ENCODE data around the gene DCANP1. TPM values are rescaled to one million over a fixed set of nuclear protein-coding genes. Genes with fewer than 3 reads are reported as not detected.

Gene DCANP1
- total RNA-seq, 5 donors from 2014 or later (not counting 1 experiment from before 2014, with no cell fraction given): not detected

DNA sequence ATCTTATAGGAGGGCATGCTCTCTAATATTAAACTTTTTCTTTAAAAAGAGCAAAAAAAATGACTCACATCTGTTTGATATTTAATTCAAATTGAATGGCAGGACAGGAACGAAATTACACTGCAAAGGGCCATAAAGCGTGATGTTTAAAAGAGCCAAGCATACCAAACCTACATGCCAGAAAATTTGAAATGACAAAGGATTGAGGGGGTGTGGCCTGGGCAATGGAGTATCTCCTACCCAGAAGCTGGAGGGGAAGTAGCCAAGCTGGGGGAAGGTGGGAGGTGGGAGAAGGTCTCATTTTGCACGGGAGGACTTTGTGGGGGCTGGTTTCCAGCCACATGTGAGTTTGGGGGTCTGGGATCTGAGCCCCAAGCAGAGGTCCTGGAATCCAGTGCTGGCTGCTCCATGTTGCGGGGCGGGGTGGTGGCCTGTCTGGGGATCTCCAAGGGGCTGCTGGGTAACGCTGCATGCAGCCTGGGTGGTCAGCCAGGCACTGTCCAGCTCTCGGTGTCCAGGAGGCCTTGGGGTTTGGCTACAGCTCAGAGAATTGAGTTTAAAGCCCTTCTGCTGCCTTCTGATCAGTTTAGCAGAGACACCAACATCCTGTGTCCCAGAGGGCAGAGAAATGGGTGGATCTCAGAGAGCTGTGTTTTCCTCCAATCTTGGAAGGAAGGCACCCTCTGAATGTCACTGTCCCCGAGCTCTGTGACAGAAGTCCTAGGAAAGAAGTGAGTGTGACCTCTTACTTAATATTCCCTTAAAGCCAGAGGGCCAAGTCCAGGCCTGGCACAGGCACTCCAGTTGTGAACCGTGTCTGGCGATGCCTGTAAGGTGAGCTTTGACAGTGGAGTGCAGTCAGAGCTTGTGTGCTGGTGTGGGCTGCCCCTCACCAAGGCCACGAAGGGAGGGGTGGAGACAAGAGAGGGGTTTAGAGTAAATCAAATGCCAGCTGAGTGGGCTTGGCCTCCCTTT, 7.6 kb downstream of the DCANP1 start:
- no peaks in the 10 kb centered on the region for H3K36me3 Mint-ChIP-seq
- DNase-seq: no peak
- 65% methylated on average over 8 of the region's 11 CpGs for WGBS (ENCODE audit: insufficient coverage)
- ChIA-PET POLR2A (no interaction called here), CTCF (interaction anchor here in 1 of 2 donors (1.0 to 1.1 kb wide), 2 partner anchors 14 to 19 kb away, joined by 3 to 5 read pairs; no protein-coding TSS in a partner anchor)
- Histone ChIP-seq H3K27me3 (replicated peaks in 1 of 2; ENCODE audit: control insufficient read depth in 2 of 2, extremely low read depth in 1 of 2, insufficient read depth in 2 of 2, low read length in 1 of 2) (peaks cover 0 to 29% of the 10 kb centered on the region in 2 experiments), H3K36me3 (ENCODE audit: control insufficient read depth in 2 of 2, extremely low read depth in 1 of 2, insufficient read depth in 1 of 2, low read length in 1 of 2) (no peaks in the 10 kb centered on the region), H3K9me3 (no peaks in the 10 kb centered on the region), H3K4me3 (ENCODE audit: control insufficient read depth in 1 of 2, extremely low read depth in 1 of 2, low read length in 1 of 2) (no peak overlapping the region), H3K27ac (ENCODE audit: low read length) (no peak overlapping the region), H3K4me1 (ENCODE audit: control insufficient read depth in 1 of 2, extremely low read depth in 1 of 2, insufficient read depth in 2 of 2, low read length in 2 of 2) (no peaks in the 10 kb centered on the region)
- peaks cover 9 to 21% of the 10 kb centered on the region in 2 donors for H3K27me3 Mint-ChIP-seq
- no peak overlapping the region for H3K4me3 Mint-ChIP-seq
- H3K4me1 Mint-ChIP-seq: no peaks in the 10 kb centered on the region
- no peak overlapping the region for H3K27ac Mint-ChIP-seq
- no peaks in the 10 kb centered on the region for H3K9me3 Mint-ChIP-seq
- no peak for ATAC-seq (replicated peaks in 1 of 4)

- ChIA-PET CTCF (interaction anchor here in 1 of 2 donors (1.0 to 1.1 kb wide), 2 partner anchors 13 to 19 kb away, joined by 3 to 5 read pairs; no protein-coding TSS in a partner anchor), POLR2A (no interaction called here)
- no peak overlapping the region for H3K4me3 Mint-ChIP-seq
- Histone ChIP-seq H3K27me3 (replicated peaks in 1 of 2; ENCODE audit: control insufficient read depth in 2 of 2, extremely low read depth in 1 of 2, insufficient read depth in 2 of 2, low read length in 1 of 2) (peaks cover 0 to 31% of the 10 kb centered on the region in 2 experiments), H3K36me3 (ENCODE audit: control insufficient read depth in 2 of 2, extremely low read depth in 1 of 2, insufficient read depth in 1 of 2, low read length in 1 of 2) (no peaks in the 10 kb centered on the region), H3K4me1 (ENCODE audit: control insufficient read depth in 1 of 2, extremely low read depth in 1 of 2, insufficient read depth in 2 of 2, low read length in 2 of 2) (no peaks in the 10 kb centered on the region), H3K9me3 (no peaks in the 10 kb centered on the region), H3K27ac (ENCODE audit: low read length) (no peak overlapping the region), H3K4me3 (ENCODE audit: control insufficient read depth in 1 of 2, extremely low read depth in 1 of 2, low read length in 1 of 2) (no peak overlapping the region)
- H3K27me3 Mint-ChIP-seq: peaks cover 9 to 22% of the 10 kb centered on the region in 2 donors
- H3K9me3 Mint-ChIP-seq: no peaks in the 10 kb centered on the region
- WGBS (ENCODE audit: insufficient coverage): 77% methylated on average over 5 of the region's 10 CpGs
- no peaks in the 10 kb centered on the region for H3K4me1 Mint-ChIP-seq
- ATAC-seq (replicated peaks in 1 of 4) (no peak), DNase-seq (no peak)
- H3K36me3 Mint-ChIP-seq: no peaks in the 10 kb centered on the region
- no peak overlapping the region for H3K27ac Mint-ChIP-seq
Measured at GRCh38 chr5:135438636-135439221, 8.4 kb downstream of the DCANP1 start.

GRCh38 chr5:135437796-135438560, 9.2 kb downstream of the DCANP1 start:
- DNase-seq: no peak
- Histone ChIP-seq H3K36me3 (ENCODE audit: control insufficient read depth in 2 of 2, extremely low read depth in 1 of 2, insufficient read depth in 1 of 2, low read length in 1 of 2) (no peaks in the 10 kb centered on the region), H3K27ac (ENCODE audit: low read length) (no peak overlapping the region), H3K4me1 (ENCODE audit: control insufficient read depth in 1 of 2, extremely low read depth in 1 of 2, insufficient read depth in 2 of 2, low read length in 2 of 2) (no peaks in the 10 kb centered on the region), H3K4me3 (ENCODE audit: control insufficient read depth in 1 of 2, extremely low read depth in 1 of 2, low read length in 1 of 2) (no peak overlapping the region), H3K9me3 (no peaks in the 10 kb centered on the region), H3K27me3 (replicated peaks in 1 of 2; ENCODE audit: control insufficient read depth in 2 of 2, extremely low read depth in 1 of 2, insufficient read depth in 2 of 2, low read length in 1 of 2) (peaks cover 0 to 31% of the 10 kb centered on the region in 2 experiments)
- Mint-ChIP-seq H3K27ac (no peak overlapping the region), H3K4me3 (no peak overlapping the region), H3K4me1 (no peaks in the 10 kb centered on the region), H3K36me3 (no peaks in the 10 kb centered on the region), H3K9me3 (no peaks in the 10 kb centered on the region), H3K27me3 (peaks cover 9 to 23% of the 10 kb centered on the region in 2 donors)
- ATAC-seq (replicated peaks in 1 of 4): no peak
- ChIA-PET POLR2A (no interaction called here), CTCF (interaction anchor here in 1 of 2 donors (1.0 to 1.1 kb wide), 2 partner anchors 12 to 20 kb away, joined by 3 to 5 read pairs; no protein-coding TSS in a partner anchor)
- WGBS (ENCODE audit: insufficient coverage): 72% methylated on average over 10 of the region's 13 CpGs

DNA sequence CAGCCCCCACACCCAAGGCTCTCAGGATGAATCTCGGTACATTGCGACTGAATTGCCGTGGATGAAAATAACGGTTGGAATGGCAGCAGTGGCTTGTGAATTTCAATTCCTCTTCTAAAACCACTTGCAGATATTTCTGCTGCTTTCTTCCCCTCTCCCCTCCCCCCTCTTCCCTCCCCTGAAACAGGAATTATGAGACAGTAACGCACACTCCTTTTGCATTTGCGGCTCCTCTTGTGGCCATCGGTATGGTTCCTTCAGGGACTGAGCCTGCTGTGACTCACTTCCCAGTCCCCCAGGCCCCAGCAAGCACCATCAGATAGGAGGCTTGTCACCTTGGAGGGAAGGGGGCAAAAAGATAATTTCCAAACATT, 9.7 kb downstream of the DCANP1 start:
- Mint-ChIP-seq H3K4me3 (no peak overlapping the region), H3K27ac (no peak overlapping the region), H3K4me1 (no peaks in the 10 kb centered on the region), H3K9me3 (no peaks in the 10 kb centered on the region), H3K36me3 (no peaks in the 10 kb centered on the region), H3K27me3 (peaks cover 9 to 23% of the 10 kb centered on the region in 2 donors)
- ChIA-PET CTCF (no interaction called here), POLR2A (no interaction called here)
- no CpG with 5 or more reads among the region's 7 CpGs for WGBS (ENCODE audit: insufficient coverage)
- Histone ChIP-seq H3K27me3 (replicated peaks in 1 of 2; ENCODE audit: control insufficient read depth in 2 of 2, extremely low read depth in 1 of 2, insufficient read depth in 2 of 2, low read length in 1 of 2) (peaks cover 0 to 31% of the 10 kb centered on the region in 2 experiments), H3K27ac (ENCODE audit: low read length) (no peak overlapping the region), H3K36me3 (ENCODE audit: control insufficient read depth in 2 of 2, extremely low read depth in 1 of 2, insufficient read depth in 1 of 2, low read length in 1 of 2) (no peaks in the 10 kb centered on the region), H3K4me3 (ENCODE audit: control insufficient read depth in 1 of 2, extremely low read depth in 1 of 2, low read length in 1 of 2) (no peak overlapping the region), H3K4me1 (ENCODE audit: control insufficient read depth in 1 of 2, extremely low read depth in 1 of 2, insufficient read depth in 2 of 2, low read length in 2 of 2) (no peaks in the 10 kb centered on the region), H3K9me3 (no peaks in the 10 kb centered on the region)
- ATAC-seq (replicated peaks in 1 of 4) (no peak), DNase-seq (no peak)

DNA sequence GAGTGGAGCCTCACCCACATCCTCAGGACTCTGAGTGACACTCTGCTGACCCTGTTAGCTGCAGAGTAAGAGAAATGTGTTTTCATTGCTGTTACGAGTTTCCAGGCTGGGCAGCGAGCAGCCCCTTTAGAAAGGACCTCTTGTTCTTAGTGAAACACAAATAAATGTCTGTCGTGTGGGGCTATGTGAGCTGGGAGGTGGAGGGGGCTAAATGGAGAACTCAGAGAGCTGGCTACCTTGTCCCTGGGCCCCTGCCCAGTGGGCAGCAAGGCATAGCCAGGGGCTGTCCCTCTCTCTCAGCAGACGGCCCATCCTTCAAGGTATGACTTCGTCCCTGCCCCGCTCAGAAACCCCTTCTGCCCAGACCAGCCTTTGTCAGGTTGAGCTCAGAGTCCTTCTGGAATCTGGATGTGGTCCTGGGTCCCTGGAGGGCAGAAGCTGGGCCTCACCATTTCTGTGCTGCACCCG, 10.2 kb downstream of the DCANP1 start:
- no peaks in the 10 kb centered on the region for H3K36me3 ChIP-seq (ENCODE audit: control insufficient read depth in 2 of 2, extremely low read depth in 1 of 2, insufficient read depth in 1 of 2, low read length in 1 of 2)
- peaks cover 0 to 34% of the 10 kb centered on the region in 2 experiments for H3K27me3 ChIP-seq (replicated peaks in 1 of 2; ENCODE audit: control insufficient read depth in 2 of 2, extremely low read depth in 1 of 2, insufficient read depth in 2 of 2, low read length in 1 of 2)
- Mint-ChIP-seq H3K4me1 (no peaks in the 10 kb centered on the region), H3K27ac (no peak overlapping the region), H3K36me3 (no peaks in the 10 kb centered on the region), H3K9me3 (no peaks in the 10 kb centered on the region), H3K27me3 (peaks cover 9 to 23% of the 10 kb centered on the region in 2 donors), H3K4me3 (no peak overlapping the region)
- POLR2A ChIA-PET: no interaction called here
- WGBS (ENCODE audit: insufficient coverage): 60% methylated on average over 6 of the region's 7 CpGs
- no peaks in the 10 kb centered on the region for H3K4me1 ChIP-seq (ENCODE audit: control insufficient read depth in 1 of 2, extremely low read depth in 1 of 2, insufficient read depth in 2 of 2, low read length in 2 of 2)
- H3K27ac ChIP-seq (ENCODE audit: low read length): no peak overlapping the region
- no peak overlapping the region for H3K4me3 ChIP-seq (ENCODE audit: control insufficient read depth in 1 of 2, extremely low read depth in 1 of 2, low read length in 1 of 2)
- ATAC-seq (replicated peaks in 1 of 4) (no peak), DNase-seq (no peak)
- CTCF ChIA-PET: no interaction called here
- no peaks in the 10 kb centered on the region for H3K9me3 ChIP-seq

All from T-cell (primary cell).